ENCODE results near the gene NUMBL. TPM values are rescaled to one million over a fixed set of nuclear protein-coding genes. Genes with fewer than 3 reads are reported as not detected.

NUMBL gene
- total and polyA plus RNA-seq, 2 experiments from 2014 or later: 33.4 to 35.1 TPM

DNA sequence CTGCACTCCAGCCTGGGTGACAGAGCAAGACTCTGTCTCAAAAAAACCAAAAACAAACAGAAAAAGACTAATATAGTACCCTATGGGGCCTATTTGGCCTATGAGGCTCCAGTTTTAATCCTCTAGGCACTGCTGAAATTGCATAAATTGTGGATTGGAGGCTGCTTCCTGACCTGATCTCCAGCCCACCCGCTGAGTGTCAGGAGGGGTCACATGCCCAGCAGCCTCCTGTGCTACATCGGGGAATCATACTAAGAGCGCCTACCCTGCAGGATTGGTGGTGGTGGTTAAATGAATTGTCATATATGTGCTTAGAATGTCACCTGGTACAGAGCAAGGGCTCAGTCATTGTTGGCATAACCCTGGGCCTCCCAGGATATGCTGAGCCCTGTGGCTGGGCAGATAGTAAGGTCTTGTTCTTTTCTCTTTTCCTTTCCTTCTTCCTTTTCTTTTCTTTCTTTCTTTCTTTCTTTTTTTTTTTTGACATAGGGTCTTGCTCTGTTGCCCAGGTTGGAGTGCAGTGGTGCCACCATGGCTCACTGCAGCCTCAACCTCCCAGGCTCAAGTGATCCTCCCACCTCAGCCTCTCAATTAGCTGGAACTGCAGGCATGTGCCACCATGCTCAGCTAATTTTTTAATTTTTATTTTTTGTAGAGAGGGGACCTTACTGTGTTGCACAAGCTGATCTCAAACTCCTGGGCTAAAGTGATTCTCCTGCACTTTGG lies 58.0 kb downstream of the NUMBL start:
- no peak for DNase-seq
- no peaks in the 10 kb centered on the region for H4K20me1 ChIP-seq (ENCODE audit: insufficient read depth)
- H3K27me3 ChIP-seq (replicated peaks; ENCODE audit: insufficient read depth): no peaks in the 10 kb centered on the region
- no peak overlapping the region for H2AFZ ChIP-seq
- H3K4me3 ChIP-seq: no peak overlapping the region
- 91 to 100% methylated on average over 3 of the region's 3 CpGs for WGBS, 2 experiments (ENCODE audit: low coverage in 1 of 2, low lambda C conversion rate in 2 of 2, missing lambda C conversion rate in 2 of 2)
- no peak overlapping the region for H3K4me2 ChIP-seq (ENCODE audit: unreplicated experiment)
- H3K4me1 ChIP-seq (ENCODE audit: insufficient read depth): peaks cover 15% of the 10 kb centered on the region
- H3K36me3 ChIP-seq (ENCODE audit: low read depth): no peaks in the 10 kb centered on the region; the same call in 1 of the 2 replicates
- in situ Hi-C loops (cut with MboI): no loop called here
- H3K9me3 ChIP-seq (ENCODE audit: low read depth): no peaks in the 10 kb centered on the region
- peaks cover 34% of the 10 kb centered on the region for H3F3A ChIP-seq (ENCODE audit: insufficient read depth)
- H3K27ac ChIP-seq: no peak overlapping the region
- H3K79me2 ChIP-seq (ENCODE audit: insufficient read depth): no peaks in the 10 kb centered on the region
- no peaks in the 10 kb centered on the region for H3K9me2 ChIP-seq (ENCODE audit: insufficient read depth)
- no peak overlapping the region for H3K9ac ChIP-seq
- TF ChIP-seq EZH2phosphoT487 (IDR thresholded peaks at IDR 0.05; ENCODE audit: insufficient read depth, low read depth) (no peak), EZH2 (IDR thresholded peaks at IDR 0.05; ENCODE audit: insufficient read depth, poor library complexity, severe bottlenecking) (no peak)

DNA sequence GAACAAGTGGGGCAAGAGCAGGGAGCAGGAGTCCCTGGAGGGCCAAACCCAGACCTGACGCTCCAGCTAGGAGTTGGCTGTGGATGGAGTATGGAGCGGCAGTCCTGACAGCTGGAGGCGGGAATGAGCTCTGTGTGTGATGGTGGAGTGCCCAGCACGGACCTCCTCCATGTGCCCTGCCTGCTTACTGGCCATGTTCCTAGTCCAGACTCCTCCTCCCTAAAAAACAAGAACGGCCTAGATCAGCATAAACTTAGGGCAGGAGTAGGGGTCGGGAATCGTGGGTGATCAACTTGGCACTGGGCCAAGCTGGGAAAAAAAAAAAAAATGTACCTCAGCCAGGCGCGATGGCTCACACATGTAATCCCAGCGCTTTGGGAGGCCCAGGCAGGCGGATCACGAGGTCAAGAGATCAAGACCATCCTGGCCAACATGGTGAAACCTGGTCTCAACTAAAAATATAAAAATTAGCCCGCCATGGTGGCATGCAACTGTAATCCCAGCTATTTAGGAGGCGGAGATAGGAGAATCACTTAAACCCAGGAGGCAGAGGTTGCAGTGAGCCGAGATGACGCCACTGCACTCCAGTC lies 59.8 kb downstream of the NUMBL start:
- Histone ChIP-seq H3K27me3 (replicated peaks; ENCODE audit: insufficient read depth) (no peaks in the 10 kb centered on the region), H3K4me2 (ENCODE audit: unreplicated experiment) (no peak overlapping the region), H3F3A (ENCODE audit: insufficient read depth) (peaks cover 34% of the 10 kb centered on the region), H3K36me3 (ENCODE audit: low read depth) (no peaks in the 10 kb centered on the region; the same call in 1 of the 2 replicates), H3K9me2 (ENCODE audit: insufficient read depth) (no peaks in the 10 kb centered on the region), H3K9me3 (ENCODE audit: low read depth) (no peaks in the 10 kb centered on the region), H3K4me3 (no peak overlapping the region), H3K9ac (no peak overlapping the region), H4K20me1 (ENCODE audit: insufficient read depth) (no peaks in the 10 kb centered on the region), H3K27ac (no peak overlapping the region), H3K4me1 (ENCODE audit: insufficient read depth) (peaks cover 15% of the 10 kb centered on the region), H2AFZ (no peak overlapping the region), H3K79me2 (ENCODE audit: insufficient read depth) (no peaks in the 10 kb centered on the region)
- WGBS, 2 experiments (ENCODE audit: low coverage in 1 of 2, low lambda C conversion rate in 2 of 2, missing lambda C conversion rate in 2 of 2): 66 to 69% methylated on average over 16 of the region's 16 CpGs
- TF ChIP-seq EZH2 (IDR thresholded peaks at IDR 0.05; ENCODE audit: insufficient read depth, poor library complexity, severe bottlenecking) (no peak), EZH2phosphoT487 (IDR thresholded peaks at IDR 0.05; ENCODE audit: insufficient read depth, low read depth) (no peak)
- in situ Hi-C loops (cut with MboI): no loop called here
- DNase-seq: no peak

GRCh38 chr19:40629346-40629745 lies 61.1 kb downstream of the NUMBL start:
- peaks cover 34% of the 10 kb centered on the region for H3F3A ChIP-seq (ENCODE audit: insufficient read depth)
- H3K4me3 ChIP-seq: no peak overlapping the region
- TF ChIP-seq EZH2 (IDR thresholded peaks at IDR 0.05; ENCODE audit: insufficient read depth, poor library complexity, severe bottlenecking): no peak
- no peak for TF ChIP-seq EZH2phosphoT487 (IDR thresholded peaks at IDR 0.05; ENCODE audit: insufficient read depth, low read depth)
- H3K9me2 ChIP-seq (ENCODE audit: insufficient read depth): no peaks in the 10 kb centered on the region
- peaks cover 15% of the 10 kb centered on the region for H3K4me1 ChIP-seq (ENCODE audit: insufficient read depth)
- H3K27ac ChIP-seq: no peak overlapping the region
- no peak overlapping the region for H3K4me2 ChIP-seq (ENCODE audit: unreplicated experiment)
- no peaks in the 10 kb centered on the region for H4K20me1 ChIP-seq (ENCODE audit: insufficient read depth)
- H3K9me3 ChIP-seq (ENCODE audit: low read depth): no peaks in the 10 kb centered on the region
- no peak overlapping the region for H3K9ac ChIP-seq
- no peak overlapping the region for H2AFZ ChIP-seq
- no peaks in the 10 kb centered on the region for H3K79me2 ChIP-seq (ENCODE audit: insufficient read depth)
- H3K36me3 ChIP-seq (ENCODE audit: low read depth): no peaks in the 10 kb centered on the region; the same call in 1 of the 2 replicates
- H3K27me3 ChIP-seq (replicated peaks; ENCODE audit: insufficient read depth): no peaks in the 10 kb centered on the region
- WGBS, 2 experiments (ENCODE audit: low coverage in 1 of 2, low lambda C conversion rate in 2 of 2, missing lambda C conversion rate in 2 of 2): 94 to 96% methylated on average over 40 to 42 of the region's 42 CpGs
- in situ Hi-C loops (cut with MboI): no loop called here
- DNase-seq: no peak

DNA sequence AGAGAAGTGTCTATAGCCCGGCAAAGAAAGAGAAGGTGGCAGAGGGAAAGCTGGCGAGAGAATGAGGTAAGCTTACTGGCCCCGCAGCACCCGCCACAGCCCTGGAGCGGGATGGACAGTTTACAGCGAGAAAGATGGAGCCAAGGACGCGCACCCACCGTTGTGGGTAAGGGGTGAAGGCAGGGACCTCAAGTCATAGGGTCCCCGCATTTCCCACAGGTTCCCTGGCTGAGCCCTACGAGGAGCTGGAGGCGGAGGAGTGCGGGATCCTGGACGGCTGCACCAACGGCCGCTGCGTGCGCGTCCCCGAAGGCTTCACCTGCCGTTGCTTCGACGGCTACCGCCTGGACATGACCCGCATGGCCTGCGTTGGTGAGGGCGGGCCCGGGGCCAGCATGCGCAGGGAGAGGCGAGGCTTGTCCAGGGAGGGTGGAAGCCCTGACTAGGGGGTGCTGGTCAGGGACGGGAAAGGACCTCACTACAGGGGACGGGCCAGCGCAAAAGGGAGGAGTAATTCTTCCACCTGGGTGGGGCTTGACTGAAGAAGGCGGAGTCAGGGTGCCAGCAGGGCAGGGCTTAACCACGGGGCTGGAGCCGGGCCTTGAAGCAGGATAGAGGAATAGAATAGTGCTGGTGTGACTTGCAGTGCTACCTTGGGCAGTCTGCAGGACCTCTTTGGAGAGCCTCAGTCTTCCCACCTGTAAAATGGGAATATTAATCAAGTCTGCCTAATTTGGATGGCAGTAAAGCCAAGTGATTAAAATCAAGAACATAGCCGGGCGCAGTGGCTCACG lies 62.8 kb downstream of the NUMBL start:
- no peak overlapping the region for H3K4me2 ChIP-seq (ENCODE audit: unreplicated experiment)
- H3K79me2 ChIP-seq (ENCODE audit: insufficient read depth): no peaks in the 10 kb centered on the region
- H3K36me3 ChIP-seq (ENCODE audit: low read depth): no peaks in the 10 kb centered on the region; the same call in 1 of the 2 replicates
- peaks cover 20% of the 10 kb centered on the region for H3F3A ChIP-seq (ENCODE audit: insufficient read depth)
- H3K9ac ChIP-seq: no peak overlapping the region
- H3K4me1 ChIP-seq (ENCODE audit: insufficient read depth): no peaks in the 10 kb centered on the region
- in situ Hi-C loops (cut with MboI): no loop called here
- no peak for DNase-seq
- no peaks in the 10 kb centered on the region for H3K9me3 ChIP-seq (ENCODE audit: low read depth)
- 94 to 95% methylated on average over 38 to 39 of the region's 39 CpGs for WGBS, 2 experiments (ENCODE audit: low coverage in 1 of 2, low lambda C conversion rate in 2 of 2, missing lambda C conversion rate in 2 of 2)
- H3K4me3 ChIP-seq: no peak overlapping the region
- no peak overlapping the region for H2AFZ ChIP-seq
- H4K20me1 ChIP-seq (ENCODE audit: insufficient read depth): no peaks in the 10 kb centered on the region
- no peak overlapping the region for H3K27ac ChIP-seq
- no peaks in the 10 kb centered on the region for H3K27me3 ChIP-seq (replicated peaks; ENCODE audit: insufficient read depth)
- no peaks in the 10 kb centered on the region for H3K9me2 ChIP-seq (ENCODE audit: insufficient read depth)
- TF ChIP-seq EZH2phosphoT487 (IDR thresholded peaks at IDR 0.05; ENCODE audit: insufficient read depth, low read depth): no peak
- TF ChIP-seq EZH2 (IDR thresholded peaks at IDR 0.05; ENCODE audit: insufficient read depth, poor library complexity, severe bottlenecking): no peak

Measured in GM23248 (cell line).